Posterior cingulate gyrus (tissue), 11 donors: ENCODE data around the gene CPEB3.
"Not testable (repeated sequence)": the region's sequence is repeated elsewhere in the genome, so short reads cannot be mapped to it uniquely, and the experiment has no call there.

Experiments
- DNase-seq, 10 donors: peaks; one replicate each; pipeline versions ENCODE4 v3.0.0 to v3.0.0-alpha.2; 2020 to 2021; ENCODE audit warnings: mixed read lengths in 3 of 10
- intact Hi-C: fragments of 100-400 bp; cut with DNase I; formaldehyde crosslinking; loops from one replicate; pipeline ENCODE4 v1.15.1; 2023

Gene CPEB3

DNA sequence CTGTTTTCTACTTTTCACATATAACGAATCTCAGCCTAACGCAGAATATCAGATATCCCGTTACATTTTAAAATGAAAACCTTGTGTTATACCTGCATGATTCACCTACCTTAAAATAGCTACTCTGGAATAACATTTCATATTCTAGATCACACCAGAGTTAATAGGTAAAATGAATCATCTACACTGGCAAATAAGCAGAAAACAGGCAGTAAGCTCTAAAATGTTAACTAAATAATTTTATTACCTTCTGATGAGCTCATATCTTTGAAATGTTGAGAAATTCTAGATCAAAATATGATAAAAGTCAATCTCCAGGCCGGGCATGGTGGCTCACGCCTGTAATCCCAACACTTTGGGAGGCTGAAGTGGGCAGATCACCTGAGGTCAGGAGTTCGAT is 71.3 kb downstream of the CPEB3 start:
- intact Hi-C loops, result no loop called here

DNA sequence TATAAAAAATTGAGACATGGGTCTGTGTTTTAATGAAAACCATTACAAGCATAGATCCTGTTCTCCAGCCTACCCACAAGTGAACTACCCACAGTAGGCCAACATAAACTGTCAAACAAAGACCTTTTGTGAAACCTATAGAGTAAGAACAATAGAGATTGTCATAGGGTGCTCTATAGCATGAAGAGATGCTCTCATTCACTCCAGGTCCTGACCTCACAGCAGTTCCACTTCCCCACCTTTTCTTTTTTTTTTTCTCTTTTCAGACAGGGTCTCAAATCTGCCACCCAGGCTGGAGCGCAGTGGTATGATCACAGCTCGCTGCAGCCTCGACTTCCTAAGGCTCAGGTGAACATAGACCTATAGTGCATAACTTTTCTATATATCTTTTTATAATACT is 72.3 kb downstream of the CPEB3 start:
- intact Hi-C loops, result no loop called here
- DNase-seq, result no peak

More for the DNA sequence above, 71.3 kb downstream of the CPEB3 start:
- DNase-seq, result no peak

DNA sequence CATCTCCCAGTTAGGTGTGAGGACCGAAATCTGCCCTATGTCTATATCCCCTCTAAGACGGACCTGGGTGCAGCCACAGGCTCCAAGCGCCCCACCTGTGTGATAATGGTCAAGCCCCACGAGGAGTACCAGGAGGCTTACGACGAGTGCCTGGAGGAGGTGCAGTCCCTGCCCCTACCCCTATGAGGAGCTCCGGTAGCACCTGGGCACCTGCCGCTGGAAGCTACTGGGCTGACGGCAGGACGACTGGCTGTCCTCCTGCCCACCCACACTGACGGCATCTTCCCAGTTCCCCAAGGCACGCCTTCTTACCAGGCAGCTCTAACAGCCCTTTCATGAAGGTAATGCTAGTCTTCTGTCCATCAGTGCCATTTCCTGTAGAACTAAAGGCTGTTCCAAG is 74.3 kb downstream of the CPEB3 start:
- DNase-seq, intact Hi-C loops: not testable (repeated sequence)

DNA sequence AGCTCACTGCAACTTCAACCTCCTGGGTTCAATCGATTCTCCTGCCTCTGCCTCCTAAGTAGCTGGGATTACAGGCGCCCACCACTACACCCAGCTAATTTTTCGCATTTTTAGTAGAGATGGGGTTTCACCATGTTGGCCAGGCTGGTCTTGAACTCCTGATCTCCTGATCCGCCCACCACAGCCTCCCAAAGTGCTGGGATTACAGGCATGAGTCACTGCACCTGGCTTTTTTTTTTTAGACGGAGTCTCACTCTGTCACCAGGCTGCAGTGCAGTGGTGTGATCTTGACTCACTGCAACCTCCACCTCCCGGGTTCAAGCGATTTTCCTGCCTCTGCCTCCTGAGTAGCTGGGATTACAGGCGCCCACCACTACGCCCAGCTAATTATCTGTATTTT is 75.7 kb downstream of the CPEB3 start:
- DNase-seq, intact Hi-C loops: not testable (repeated sequence)

DNA sequence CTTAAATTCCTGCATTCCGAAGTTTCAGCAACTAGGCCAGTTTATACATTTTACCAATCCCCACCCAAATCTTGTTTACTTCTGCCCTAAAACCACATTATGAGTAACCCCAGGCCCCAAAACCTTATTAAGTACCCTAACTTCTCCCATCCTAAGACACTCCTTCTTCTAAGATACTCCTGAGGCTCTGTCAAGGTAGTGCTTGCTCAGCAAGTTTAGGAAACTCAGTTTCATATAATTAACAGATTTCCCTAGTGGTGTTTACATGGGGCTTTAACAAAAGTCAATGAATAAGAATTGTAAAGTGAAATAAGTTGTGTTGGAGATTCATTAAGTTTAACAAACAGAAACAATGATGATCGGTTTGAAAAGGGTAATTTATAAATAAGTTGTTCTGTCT is 77.8 kb downstream of the CPEB3 start:
- intact Hi-C loops, result no loop called here
- no peak for DNase-seq

DNA sequence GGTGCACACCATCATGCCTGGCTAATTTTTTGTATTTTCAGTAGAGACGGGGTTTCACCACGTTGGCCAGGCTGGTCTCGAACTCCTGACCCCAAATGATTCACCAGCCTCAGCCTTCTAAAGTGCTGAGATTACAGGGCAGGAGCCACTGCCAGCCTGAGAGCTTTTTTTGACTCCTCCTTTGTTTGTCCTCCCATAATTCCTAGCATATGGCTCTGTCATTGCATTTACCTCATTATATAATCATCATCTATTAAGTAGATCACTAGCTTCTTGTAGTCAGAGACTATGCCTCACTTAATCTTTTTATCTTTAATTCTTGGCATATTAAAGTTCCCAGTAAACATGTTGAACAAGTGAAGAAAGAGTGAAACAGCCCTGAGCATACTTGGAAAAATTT is 82.1 kb downstream of the CPEB3 start:
- no peak for DNase-seq
- intact Hi-C loops, result no loop called here

DNA sequence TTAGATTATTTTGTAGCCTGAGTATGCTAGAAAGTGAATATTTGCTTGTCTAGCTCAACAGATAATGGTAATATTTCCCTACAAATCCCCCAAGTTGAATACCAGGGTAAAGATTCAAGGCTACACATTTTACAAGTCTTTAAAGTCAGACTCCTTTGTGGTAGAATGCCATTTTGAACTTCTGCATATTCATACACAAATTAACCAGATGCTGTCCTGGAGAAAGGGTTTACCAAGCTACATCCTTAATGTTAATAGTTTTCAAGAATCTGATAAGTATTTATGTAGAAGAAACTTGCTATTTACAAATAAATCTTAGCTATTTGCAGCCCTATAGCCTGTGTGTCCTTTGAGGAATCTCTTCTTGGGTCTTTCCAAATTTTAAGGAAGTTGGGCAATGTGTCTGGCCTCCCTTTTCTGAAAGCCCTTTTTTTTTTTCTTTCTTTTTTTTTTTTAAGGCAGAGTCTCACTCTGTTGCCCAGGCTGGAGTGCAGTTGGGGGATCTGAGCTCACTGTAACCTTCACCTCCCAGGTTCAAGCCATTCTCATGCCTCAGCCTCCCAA is 82.6 kb downstream of the CPEB3 start:
- intact Hi-C loops, result no loop called here
- DNase-seq, result no peak

DNA sequence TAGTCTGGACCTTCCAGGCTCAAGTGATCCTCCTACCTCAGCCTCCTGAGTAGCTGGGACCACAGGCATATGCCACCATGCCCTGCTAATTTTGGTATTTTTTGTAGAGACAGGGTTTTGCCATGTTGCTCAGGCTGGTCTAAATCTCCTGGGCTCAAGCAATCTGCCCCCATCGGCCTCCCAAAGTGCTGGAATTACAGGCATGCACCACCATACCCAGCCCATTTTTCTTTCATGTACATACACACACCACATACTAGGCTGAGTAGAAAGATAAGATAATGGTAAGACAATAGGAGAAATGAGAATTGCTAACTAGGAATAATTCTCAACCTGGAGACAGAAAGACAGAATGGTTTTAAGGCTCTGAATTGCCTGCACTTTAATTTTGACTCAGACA is 83.8 kb downstream of the CPEB3 start:
- DNase-seq, result no peak
- intact Hi-C loops, result no loop called here

DNA sequence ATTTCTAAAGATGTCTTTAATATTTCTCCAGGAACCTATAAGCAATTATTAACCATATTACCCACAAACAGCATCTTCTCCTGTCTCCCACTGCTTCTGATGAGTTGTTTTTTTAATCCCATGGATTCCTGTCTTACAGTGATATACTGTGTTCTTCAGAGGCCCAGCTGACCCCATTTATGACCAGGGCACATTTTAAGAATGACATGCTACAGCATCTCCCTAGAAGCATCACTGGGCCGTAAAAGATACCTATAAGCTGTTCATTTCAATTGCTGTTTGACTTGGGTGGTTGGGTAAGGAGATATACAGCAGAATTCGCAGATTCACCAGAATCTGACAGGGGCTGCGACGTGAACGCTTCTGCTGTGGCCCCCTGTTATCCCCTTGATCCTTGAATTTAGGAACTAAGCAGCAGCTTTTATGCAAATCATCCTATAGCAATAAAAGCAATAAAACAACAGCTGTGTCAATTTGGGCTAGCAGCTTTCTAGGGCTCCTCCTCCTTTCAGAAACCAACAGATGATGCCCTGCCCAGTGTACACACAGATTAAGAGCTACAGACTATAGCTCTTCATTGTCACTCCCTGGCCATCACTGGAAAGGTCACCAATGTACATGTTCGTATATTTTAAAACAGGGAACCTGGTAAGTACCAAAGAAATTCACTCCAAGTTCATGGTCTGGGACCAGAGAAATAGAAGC is 86.8 kb downstream of the CPEB3 start:
- no peak for DNase-seq
- intact Hi-C loops, result no loop called here

DNA sequence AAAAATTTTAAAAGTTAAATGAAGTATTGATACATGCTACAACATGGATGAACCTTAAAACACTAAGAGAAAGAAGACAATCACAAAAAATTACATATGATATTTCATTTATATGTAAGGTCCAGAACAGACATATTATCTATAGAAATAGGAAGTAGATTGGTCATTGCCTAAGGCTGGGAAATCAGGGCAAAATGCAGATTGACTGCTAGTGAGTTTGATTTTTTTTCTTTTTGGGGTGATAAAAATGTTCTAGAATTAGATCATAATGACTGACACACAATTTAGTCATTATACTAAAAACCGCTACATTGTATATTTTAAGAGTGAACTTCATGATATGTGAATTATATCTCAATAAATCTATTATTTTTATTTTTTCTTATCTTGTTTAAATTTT is 88.3 kb downstream of the CPEB3 start:
- intact Hi-C loops, result no loop called here
- no peak for DNase-seq

DNA sequence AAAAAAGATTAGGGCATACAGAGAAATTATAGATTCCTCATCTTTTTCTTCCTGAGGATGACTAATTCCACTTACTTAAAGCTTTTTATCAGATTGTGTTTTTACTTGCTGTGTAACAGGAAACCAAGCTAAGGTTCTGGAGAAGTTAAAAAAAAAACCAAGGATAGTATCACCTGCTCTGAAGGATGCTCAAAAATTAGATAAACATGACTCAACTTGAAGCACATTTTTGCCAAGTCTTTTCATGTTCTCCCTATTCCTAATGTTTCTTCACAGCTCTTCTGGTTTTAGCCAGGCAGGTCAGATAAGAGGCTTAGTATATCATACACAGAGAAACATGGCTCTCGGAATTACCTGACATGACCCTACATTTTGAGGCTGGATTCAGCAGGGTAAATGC is 90.3 kb downstream of the CPEB3 start:
- intact Hi-C loops, result no loop called here
- DNase-seq, result no peak

DNA sequence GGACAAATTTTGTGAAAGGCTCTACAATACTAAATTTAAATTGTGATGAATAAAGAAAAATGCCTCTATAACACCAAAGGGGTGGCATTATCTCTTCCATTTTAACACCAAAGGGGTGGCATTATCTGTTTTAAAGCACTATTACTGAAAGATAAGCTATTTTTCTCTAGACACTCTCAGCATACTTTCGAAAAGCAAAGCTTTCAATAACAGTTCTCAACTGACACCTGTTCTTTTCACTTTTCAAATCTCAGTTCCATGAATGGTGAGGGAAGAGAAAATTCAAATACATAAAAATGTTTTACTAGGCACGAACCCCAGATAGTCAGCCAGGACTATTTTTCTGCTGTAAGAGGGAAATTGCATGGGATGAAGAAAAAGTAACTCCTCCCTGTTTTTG is 103.8 kb downstream of the CPEB3 start:
- no peak for DNase-seq
- intact Hi-C loops, result no loop called here

DNA sequence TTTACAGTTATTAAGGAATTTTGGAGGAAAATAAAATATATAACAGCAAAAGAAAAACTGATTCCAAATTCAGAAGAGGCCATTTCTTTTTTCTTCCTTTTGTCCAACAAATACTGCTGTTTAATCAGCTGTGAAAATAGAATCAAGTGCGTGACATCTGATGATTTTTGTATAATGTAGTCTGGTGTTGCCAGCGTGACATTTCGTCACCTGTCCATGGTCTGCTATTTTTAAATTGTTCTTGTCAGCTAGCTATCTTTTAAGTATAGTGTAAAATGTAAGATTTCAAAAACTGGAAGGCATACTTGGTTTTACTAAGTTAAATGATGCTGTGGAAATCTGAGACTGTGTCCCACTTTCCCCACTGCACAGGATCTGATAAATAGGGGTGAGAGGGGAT is 105.9 kb downstream of the CPEB3 start:
- intact Hi-C loops, result no loop called here
- DNase-seq, result no peak

DNA sequence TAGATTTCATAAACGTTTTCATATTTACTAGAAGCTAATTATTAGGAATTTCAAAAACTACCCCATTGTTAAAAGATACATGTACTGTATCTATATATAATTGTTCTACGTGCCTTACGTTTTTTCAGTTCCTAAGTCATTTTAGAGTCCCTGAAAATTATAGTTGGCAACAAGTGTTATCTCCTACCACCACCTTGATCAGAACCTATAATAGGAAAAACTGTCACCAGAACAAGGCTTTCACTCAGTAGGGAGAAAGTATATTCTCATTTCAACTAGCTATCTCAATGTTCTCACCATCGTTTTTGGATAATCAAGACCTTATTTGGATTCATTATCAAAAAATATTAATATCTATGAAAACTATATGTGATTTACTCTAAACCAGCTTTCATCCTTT is 107.7 kb downstream of the CPEB3 start:
- intact Hi-C loops, result no loop called here
- DNase-seq, result no peak

DNA sequence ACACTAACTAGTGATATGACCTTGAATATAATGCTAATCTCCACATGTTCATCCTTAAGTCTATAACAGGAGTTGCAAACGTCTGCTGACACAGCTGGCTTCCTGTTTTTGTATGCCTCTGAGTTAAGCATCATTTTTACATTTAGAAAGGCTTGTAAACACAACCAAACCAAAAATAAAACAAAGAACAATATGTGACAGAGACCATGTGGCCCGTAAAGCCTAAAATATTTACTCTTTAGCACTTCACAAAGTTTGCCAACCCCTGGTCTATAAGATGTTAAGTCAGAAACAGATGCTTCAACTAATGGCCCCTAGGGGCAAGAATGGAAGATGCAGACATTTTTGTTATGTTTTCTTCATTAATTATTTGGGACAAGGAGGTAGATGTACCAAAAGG is 109.3 kb downstream of the CPEB3 start:
- intact Hi-C loops, result no loop called here
- DNase-seq, result no peak

DNA sequence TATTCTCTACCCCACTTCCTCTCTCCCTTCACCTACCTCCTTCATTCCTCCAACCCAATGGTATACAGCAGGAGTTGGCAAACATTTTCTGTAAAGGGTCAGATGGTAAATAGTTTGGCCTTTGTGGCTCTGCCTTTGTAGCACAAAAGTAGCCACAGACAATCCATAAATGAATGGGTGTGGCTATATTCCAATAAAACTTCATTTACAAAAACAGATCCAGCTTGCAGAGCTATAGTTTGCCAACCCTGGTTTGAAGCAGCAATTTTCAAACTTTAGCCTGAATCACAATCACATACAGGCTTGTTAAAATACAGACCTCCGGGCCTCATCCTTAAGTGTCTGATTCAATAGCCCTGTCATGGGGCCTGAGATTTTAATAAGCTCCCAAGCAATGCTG is 110.5 kb downstream of the CPEB3 start:
- intact Hi-C loops, result no loop called here
- no peak for DNase-seq

DNA sequence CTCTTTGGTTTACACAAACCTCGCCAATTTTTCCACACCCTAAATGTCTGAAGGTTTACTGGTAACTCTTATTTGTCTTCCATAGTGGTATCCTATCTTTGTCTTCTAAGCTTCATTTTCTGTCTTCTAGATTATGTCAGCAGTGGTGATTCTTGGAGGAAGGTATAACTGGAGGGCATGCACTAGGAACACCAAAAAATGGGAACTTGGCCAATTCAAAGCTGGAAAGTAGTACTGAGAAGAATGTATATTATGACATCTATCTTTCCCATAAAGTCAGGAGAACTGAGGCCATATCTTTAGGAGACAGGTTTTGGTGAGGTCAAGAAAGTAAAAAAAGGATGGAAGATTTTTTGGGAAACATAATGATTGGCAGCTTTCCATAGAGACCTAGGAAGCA is 113.3 kb downstream of the CPEB3 start:
- intact Hi-C loops, result no loop called here
- no peak for DNase-seq

DNA sequence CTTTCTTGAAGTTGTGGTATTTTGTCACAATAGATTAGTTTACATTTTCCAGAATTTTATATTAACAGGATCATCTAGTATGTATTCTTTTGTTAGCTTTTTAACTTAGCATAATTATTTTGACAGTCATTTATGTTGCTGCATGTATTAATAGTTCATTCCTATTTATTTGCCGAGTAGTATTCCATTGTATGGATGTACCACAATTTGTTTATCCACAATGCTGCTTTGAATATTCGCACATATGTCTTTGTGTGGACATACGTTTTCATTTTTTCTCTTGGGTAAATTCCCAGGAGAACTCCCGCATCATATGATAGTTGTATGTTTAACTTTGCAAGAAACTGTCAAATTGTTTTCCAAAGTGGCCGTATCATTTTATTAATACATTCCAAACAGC is 115.7 kb downstream of the CPEB3 start:
- no peak for DNase-seq
- intact Hi-C loops, result no loop called here

DNA sequence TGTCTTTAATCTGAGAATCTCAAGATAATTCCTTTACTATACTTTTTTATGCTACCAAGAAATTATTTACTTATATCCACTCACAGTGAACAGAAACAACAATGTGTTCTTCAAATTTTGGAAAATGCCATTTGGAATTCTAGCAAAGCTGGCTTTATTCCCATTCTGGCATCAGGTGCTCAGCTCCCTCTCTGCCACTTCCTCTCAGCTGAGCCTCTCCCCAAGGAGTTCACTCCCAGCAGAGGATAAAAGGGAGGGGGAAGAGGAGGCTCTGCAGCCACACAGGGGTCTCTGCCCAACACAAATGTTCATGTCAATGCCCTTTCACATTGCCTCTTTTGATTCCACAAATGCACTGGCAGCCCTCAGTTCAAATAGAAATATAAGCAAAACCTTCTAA is 116.9 kb downstream of the CPEB3 start:
- no peak for DNase-seq
- intact Hi-C loops, result no loop called here

DNA sequence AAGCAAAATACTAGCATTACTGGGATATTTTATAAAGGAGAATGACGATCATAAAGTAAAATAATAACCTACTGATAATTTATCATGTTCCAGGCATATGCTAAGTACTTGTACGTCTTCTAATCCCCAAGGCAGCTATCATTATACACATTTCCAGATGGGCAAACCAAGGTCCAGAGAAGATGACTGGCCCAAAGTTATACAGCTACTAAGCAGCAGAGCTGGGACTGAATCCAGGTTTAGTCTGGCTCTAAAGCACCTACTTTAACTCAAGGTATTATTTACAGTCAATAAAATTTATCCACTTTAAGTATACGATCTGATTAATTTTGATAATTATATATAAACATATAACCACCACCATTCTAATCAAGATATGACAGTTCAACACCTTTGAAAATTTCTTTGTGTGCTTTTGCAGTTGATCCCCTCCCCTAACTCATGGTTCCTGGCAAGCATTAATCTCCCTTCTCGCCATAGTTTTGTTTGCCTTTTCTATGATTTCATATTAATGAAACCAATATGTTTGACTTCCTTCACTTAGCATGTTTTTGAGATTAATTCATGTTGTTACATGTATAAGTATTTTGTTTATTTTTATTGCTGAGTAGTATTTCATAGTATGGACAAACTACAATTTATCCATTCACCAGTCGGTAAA is 126.7 kb downstream of the CPEB3 start:
- no peak for DNase-seq
- intact Hi-C loops, result no loop called here

DNA sequence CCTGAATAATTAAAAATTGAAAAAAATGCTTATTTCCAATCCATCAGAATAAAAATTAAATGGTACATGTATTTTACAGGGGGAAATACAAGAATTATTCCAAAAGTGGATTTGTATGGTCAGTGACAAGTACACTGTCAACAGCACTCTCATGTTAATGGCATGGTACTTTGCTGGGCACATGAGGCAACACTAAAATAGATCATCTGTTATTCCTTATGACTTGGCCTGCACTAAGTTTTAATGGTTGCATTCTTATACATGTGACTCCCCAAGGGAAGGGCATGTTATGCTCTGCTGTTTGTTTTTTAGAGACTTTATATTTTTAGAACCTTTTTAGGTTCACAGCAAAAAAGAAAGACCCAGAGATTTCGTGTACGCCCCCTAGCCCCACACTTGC is 128.3 kb downstream of the CPEB3 start:
- no peak for DNase-seq
- intact Hi-C loops, result no loop called here
